Astrocyte (in vitro differentiated cells and primary cell): ENCODE measurements around the gene ARHGEF10L.

Experiments used
- EZH2 ChIP-seq: IDR thresholded peaks from 2 replicates; pipeline ENCODE4 v1.6.1; 2012; ENCODE audit warnings: mild to moderate bottlenecking, low read length, inconsistent platforms; ENCODE audit not compliant: insufficient read depth
- TF ChIP-seq, protein P1 (sequence below): IDR thresholded peaks from 2 replicates; pipeline ENCODE4 v1.5.1; 2011; ENCODE audit warnings: low read depth, mild to moderate bottlenecking, inconsistent platforms, low read length, moderate library complexity; ENCODE audit not compliant: insufficient read depth

DNA sequence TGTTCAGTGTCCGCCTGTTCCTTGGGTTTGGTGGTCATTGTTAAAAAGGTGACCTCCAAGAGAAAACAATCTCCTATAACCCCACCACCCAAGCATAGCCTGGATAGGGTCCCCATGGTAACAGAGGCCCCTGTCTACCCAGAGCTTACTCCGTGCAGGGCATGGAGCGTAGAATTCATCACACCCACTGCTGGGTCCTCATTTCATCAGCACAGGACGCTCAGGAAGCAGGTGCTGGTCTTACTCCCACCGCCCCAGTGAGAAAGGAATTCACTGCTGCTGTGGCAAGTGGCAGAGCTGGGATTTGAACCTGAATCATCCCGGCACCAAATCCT, 37.0 kb downstream of the ARHGEF10L start:
- TF ChIP-seq, protein P1, sequence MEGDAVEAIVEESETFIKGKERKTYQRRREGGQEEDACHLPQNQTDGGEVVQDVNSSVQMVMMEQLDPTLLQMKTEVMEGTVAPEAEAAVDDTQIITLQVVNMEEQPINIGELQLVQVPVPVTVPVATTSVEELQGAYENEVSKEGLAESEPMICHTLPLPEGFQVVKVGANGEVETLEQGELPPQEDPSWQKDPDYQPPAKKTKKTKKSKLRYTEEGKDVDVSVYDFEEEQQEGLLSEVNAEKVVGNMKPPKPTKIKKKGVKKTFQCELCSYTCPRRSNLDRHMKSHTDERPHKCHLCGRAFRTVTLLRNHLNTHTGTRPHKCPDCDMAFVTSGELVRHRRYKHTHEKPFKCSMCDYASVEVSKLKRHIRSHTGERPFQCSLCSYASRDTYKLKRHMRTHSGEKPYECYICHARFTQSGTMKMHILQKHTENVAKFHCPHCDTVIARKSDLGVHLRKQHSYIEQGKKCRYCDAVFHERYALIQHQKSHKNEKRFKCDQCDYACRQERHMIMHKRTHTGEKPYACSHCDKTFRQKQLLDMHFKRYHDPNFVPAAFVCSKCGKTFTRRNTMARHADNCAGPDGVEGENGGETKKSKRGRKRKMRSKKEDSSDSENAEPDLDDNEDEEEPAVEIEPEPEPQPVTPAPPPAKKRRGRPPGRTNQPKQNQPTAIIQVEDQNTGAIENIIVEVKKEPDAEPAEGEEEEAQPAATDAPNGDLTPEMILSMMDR = no peak
- no peak for TF ChIP-seq EZH2
